GM18520 (cell line): ENCODE data around the gene SAMD13.

ENCODE experiments used
- ATAC-seq: cut with Tn5 transposase; IDR thresholded peaks from one replicate; pipeline ENCODE4 v1.9.1; 2021; ENCODE audit not compliant: unreplicated experiment

Gene SAMD13, protein sequence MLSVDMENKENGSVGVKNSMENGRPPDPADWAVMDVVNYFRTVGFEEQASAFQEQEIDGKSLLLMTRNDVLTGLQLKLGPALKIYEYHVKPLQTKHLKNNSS

DNA sequence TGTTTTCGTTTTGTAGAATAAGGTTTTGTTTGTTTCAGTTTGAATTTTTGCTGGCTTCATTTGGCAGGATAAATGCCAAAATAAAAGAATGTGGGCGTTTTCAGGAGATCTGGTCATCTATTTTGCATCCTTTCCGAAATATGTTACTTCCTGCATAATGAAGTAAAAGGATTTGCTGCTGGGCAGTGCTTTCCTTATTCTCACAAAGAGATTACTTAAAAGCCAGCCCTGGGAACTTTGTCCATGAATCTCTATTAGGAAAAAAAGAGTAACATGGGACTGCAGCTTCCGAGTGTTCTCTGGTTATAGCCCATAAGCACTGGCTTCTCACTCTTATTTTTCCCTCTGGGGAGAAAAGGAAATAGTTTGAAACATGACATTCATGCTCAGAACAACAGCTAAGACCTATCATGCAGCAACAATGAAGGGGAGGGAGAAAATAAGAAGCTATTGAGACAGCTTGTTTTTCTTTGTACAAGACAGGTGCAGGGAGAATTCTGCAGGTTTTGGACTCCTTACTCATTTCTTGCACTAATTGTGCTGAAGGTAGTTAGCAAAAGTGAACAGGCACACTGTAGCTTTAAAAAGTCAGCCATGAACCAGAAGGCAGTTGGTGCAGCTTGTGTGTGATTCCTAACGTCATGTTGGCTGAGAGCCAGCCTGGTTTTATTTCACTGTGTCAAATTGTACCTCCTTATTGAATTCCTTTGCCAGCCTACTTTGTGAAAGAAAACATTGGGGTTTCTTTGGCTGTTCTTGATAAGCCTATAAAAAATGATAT lies at the start of gene SAMD13:
TSS of gene SAMD13 (plus strand) at position 705 of the 781 bp plus-strand sequence. CDS start 1,527 bp downstream, outside the sequence.
- ATAC-seq = no peak

DNA sequence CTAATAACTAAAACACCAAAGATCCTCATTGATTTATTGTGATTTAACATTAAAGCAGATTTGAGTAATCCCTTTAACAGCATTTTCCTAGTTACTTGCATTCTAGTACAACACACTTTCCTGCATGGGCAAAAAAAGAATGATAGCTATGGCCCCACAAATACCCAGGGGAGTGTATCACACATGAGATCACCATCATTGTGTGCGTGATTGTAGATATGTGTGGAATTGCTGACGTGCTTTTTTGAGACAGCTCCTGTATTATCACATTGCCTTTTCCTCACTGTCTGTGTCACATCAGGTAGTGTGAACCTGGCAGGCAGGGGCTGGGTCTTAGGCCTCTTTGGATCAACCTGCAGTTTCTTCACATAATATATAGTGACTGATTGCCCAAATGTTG lies 48.5 kb upstream of the SAMD13 start:
- ATAC-seq = no peak

DNA sequence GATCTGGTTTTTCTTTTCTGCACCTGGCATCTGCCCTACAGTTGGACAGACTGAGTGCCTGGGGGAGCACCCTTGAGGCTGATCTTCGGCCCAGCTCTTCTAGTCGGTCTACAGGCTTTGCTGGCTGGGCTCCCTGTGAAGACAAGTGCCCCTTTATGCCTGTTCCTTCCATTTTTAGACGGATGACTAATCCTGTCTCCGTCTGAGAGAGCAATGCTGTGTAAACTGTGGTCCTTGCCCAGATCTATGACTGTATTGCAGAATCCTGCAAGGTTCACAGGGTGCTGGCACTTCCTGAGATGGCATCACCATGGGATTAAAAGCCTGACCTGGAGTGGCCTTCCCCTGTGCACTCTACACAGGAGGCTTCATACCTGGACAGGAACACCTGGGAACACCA lies 47.6 kb upstream of the SAMD13 start:
- no peak for ATAC-seq

DNA sequence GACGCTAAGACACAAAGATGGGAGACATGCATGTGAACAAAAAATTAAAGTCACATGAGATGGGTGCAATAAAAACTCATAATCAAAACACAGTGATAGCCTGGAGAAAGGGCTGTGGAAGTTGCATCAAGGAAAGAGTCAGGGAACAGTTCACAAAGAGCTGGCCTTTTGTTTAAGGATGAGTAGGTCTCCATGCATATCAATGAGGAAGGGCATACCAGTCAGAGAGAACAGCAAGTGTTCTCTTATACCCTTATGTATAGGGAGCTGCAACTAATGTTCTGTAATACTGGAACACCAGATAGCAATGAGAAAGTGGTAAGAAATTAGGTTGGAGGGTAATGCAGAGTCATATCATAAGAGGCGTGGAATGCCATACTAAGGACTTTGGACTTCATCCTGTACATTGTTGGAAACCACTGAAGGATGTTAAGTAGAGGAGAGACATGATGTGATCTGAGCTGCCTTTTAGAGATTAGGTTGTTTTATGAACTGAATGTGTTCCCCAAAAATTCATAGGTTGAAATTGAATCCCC lies 46.7 kb upstream of the SAMD13 start:
- no peak for ATAC-seq

DNA sequence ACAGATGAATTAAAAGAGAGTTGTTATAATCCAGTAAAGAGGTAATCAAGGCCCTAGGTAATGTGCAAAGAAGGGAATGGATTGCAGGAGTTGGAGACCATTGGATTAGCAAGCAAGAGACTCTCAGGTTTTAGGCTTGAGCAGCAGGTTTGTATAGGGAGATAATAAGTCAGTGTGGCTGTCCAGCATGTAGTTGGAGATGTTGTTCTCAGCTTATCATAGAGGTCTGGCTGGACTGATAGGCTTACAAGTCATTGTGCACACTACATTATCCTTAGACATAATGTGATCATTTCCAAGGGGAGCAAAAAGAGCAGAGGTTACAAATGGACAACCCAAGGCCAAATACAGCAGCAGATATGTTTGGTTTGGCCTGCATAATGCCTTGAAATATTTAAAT lies 45.9 kb upstream of the SAMD13 start:
- ATAC-seq = no peak

DNA sequence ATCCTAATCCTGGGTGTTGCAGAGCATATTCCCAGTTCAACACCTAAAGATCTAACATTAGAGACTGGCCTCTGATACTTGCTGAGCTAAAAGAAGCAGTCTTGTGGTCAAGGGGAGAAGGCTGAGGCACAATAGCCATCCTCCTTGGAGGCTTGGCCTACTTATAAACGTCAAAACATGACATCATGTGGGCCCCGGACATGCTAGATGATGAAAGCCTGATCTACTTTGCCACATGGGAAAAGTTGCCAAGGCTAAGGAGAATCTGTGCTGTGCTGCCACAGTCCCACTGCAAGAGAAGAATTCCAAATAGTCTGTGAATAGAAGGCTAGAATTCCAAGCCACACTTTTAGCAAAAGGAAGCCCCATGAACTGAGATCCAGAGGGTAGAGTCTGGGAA lies 43.9 kb upstream of the SAMD13 start:
- ATAC-seq = no peak

DNA sequence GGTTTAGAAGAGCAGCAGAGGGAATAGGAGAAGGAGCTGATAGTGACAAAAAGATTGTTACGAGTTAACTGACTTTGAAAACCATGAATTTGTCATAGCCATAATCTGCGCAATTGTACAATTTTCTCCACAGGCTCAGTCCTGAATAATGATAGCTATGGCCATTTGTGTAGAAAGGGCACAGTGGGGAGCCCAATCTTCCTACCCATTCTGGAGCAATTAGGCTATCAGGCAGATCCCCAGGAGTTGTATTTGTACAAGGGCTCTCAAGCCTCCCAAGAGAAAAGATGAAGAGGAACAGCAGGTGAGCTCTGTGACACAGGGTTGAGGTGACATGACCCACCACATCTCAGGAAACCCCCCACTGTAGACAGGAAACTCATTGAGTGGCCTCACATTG lies 42.1 kb upstream of the SAMD13 start:
- no peak for ATAC-seq

DNA sequence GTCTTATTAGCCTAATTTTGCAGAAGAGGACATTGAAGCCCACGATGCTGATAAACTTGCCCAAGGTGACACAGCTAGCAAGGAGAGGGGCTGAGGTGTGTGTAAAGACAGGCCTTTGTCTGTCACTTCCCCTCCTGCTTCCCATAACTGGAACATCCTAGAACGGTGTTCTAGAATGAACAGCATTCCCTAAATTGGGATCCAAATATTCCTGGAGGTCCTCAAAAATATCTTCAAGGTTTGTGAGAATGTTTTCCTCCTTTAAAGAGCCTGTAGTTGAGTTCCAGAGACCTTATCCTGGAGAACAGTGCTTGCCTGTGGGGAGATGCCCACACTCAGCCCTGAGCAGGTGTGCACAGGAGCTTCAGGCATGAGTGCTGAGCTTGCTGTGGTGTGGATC lies 41.5 kb upstream of the SAMD13 start:
- ATAC-seq = no peak

DNA sequence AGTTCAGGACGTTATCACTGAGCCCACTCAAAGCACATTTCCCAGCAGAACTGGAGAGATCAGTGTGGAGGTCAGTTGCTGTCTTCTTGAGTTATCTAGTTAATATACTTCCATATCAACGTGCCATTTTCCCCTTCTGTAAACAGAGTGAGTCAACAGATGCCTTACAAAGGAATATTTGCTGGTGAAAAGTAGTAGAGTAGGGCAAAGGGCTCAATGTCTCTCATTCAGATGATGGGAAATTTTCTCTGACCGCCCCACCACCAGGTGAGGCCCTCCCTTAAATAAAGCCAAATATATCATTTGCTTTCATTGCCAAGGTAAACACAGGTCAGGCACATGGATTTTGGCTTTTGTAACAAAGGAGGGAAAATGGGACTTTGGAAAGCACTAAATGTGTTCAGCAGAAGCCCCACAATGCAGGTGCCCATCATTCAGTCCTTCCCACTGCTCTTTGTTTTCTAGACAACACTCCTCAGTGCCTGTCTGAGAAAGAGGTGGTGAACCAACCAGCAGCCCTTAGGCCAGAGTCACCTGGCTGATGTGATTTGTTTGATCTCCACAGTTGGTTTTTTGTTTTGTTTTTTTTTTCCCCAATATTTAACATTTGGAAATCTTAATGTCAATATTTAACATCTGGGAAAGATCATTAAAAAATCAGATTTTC lies 40.5 kb upstream of the SAMD13 start:
- ATAC-seq = no peak

DNA sequence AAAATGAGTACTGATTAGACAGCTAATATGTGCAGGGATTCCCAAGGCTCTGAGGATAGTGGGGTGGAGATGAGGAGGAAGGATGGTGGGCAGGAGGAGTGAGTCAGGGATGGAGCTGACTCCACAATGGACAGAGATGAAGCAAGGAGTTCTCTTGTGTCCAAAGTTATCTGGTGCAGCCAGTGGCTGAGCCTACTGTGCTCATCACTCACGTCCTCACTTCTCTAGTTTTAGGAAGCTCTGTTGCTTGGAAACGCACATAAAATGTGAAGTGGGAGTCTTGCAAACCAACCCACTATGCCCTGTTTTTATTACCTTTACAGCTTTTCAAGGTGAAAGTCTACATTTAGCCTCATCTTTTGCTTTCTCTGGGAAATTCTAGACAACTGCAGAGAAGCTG lies 36.5 kb upstream of the SAMD13 start:
- ATAC-seq = no peak

DNA sequence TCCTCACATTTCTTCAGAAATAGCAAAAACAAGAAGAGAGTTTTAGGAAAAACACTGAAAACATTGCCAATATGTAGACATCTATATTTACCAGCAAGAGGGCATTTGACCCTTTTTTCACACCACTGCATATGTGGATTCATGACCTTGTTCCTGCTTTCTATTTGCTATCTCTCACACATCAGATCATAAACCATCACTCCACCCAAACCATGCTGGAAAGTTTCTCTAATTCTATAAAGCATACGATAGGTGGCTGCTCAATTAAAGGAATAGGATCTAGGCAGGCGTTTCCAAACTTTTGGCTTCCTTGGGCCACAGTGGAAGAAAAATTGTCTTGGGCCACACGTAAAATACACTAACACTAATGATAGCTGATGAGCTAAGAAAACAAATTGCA lies 35.6 kb upstream of the SAMD13 start:
- ATAC-seq = no peak

DNA sequence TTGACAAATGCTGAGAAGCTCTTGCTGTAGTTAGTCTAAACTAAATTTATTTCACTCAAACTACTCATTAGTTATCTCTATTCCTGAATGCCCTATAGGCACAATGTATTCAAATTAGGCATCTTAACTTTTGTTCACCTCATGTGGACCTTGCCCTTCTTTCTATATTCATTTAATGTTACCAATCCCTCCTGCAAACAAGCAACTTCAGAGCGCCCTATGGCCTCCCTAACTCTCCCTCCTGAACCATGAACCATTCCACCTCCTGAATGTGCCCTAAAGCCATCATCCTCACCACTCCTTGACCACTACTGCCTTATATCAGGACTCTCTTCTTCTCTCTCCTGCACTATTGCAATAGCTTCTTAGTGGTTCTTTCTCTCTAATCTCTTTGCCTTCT lies 34.8 kb upstream of the SAMD13 start:
- no peak for ATAC-seq

DNA sequence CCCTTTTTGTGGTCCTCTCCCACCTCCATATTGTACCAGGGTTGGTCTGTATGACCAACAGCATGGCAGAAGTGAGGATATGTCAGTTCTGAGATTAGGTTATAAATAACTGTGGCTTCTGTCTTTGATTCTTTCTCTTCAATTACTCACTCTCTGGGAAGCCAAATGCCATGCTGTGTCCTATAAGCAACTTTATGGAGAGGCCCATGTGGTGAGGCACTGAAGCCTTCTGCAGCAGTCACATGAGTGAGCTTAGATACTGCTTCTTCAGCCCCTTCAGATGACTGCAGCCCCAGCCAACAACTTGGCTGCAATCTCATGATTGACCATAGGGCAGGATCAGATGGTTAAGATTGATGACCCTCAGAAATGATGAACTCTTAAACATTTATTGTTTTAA lies 34.0 kb upstream of the SAMD13 start:
- no peak for ATAC-seq

DNA sequence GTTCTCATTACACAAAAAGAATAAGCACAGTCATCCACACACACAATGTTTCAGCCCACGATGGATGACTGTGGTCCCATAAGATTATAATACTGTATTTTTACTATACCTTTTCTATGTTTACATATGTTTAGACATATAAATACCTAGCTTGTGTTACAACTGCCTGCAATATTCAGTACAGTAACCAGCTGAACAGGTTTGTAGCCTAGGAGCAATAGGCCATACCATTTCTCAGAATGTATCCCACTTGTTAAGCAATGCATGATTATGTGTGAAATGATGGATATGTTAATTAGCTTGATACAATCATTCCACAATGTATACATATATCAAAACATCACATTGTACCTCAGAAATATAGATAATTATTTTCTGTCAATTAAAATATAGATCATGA lies 33.2 kb upstream of the SAMD13 start:
- no peak for ATAC-seq

DNA sequence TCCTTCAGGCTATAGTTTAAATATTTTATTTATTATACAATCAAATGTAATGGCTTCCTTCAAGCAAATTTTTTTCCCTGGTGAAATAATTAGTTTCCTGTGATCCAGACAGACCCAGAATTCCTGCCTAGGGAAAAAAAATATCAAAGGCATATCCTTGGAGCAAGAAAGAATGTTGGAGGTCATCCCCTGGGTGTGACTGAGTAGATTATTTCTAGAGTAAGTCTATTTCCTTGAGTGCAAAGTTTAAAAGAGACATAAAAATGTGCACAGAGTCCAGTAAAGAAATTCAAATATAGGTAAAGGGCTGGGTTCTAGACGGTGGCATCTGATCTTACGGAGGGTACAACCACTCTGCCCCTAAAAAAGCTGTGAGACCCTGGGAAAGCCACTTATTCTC lies 32.2 kb upstream of the SAMD13 start:
- ATAC-seq = no peak

DNA sequence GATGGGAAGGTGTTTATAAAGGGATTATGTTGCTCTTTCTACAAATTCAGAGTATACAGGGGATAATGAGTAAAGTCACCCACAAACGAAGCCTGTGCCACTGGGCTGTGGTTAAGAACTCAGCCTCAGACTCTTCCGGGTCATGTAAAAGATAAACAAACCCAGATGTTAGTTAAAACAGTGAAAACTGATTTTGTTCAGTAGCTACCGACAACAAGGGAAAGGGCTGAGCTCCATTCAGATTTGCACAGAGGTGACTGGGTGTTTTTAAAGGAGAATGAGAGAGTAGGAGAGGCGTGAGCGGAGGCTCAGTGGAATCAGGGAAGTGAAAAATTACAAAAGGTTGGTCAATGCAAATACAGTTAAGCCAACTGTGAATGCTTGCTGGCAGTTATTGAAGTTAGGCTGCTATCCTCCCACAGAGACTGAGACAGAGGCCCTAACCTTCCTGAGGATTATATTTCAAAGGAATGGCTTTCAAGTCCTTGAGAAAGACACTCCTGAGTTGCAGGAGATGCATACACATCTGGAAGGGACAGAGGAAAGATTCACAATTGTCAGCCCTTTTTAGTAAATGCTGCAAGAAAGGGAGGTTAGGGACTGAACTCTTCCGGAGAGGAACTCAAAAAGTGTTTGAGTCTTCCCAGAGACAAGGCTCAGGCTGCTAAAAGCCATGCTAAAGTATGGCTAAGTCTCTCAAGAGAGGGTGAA lies 29.9 kb upstream of the SAMD13 start:
- peak; percentile 94 for ATAC-seq

DNA sequence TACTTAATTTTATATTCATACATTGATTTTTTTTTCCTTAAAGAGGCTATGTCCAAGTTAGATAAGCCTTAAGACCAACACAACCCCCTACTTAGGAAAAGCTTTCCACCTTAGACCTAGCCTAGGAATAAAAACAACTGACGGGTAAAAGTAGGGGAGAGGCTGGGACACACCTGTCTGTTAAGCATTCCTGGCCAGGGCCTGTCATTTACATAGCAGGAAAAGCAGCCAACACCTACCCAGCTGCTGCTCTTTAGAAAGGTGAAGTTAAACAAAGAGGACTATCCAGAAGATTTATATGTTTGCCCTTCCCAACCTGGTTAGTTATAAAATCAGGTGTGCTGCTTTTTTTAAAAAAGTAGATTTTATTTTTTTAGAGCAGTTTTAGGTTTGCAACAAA lies 29.1 kb upstream of the SAMD13 start:
- ATAC-seq = no peak

DNA sequence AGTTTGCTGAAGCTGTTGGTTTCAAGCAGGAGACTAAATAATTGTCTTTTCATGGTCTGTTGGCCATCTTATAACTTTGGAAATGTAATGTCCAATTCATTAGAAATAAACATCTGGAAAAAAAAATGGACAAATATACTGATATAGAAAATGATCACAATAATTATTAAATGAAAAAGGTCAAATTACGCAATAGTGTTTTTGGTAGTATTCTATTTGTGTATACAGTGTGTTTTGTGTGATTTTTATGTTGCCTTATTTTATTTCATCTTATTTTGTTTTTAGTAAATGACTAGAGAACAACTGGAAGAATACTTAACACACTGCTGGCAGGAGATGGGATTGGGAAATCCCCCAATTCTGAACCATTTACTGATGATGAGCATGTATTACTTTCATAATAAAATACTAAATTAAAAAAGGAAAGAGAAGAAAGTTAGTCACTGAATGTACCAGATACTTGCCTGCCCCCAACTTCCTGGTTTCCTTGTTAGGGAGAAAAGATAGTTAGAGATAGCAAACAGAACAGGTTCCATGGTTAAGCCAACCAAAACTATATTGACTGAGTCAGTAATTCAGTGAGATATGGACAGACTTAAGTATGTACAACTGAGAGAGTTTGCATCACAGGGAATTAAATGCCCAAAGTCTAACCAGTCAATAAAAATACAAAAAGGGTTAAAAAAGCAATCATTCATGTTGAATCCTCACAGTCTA lies 24.0 kb upstream of the SAMD13 start:
- ATAC-seq = no peak

DNA sequence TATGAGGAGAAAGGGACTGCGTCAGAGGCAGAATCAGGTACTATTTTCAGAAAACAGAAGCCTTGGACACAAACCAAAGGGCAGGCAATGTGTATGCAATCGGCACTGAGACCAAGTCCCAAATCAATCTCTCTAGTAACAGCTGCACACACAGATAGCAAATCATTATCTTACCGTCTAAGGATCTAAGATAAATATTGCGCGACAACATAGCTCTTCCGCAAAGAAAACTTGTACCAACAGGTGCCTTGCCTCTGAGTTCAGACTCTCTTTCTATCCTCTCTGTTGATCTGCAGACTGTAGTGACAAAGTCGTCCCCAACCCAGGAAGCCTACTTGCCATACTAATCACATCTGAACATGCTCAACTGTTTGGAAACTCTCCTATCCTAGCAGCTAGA lies 22.6 kb upstream of the SAMD13 start:
- no peak for ATAC-seq

DNA sequence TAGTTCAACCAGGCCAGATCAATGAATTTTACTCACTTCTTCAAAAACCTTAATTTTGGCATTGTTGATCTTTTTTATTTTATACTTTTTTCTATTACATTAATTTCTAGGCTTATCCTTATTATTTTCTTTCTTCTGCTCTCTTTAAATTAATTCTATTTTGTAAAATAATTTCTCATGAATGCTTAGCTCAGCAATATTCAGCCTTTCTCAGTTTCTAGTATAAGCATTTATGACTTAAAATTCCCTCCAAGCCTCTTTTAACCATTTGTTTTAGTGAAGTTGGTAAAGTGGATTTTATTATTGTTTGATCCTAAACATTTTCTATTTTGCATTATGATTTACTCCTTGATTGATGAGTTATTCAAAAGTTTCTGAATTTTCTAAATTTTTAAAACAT lies 20.6 kb upstream of the SAMD13 start:
- no peak for ATAC-seq

DNA sequence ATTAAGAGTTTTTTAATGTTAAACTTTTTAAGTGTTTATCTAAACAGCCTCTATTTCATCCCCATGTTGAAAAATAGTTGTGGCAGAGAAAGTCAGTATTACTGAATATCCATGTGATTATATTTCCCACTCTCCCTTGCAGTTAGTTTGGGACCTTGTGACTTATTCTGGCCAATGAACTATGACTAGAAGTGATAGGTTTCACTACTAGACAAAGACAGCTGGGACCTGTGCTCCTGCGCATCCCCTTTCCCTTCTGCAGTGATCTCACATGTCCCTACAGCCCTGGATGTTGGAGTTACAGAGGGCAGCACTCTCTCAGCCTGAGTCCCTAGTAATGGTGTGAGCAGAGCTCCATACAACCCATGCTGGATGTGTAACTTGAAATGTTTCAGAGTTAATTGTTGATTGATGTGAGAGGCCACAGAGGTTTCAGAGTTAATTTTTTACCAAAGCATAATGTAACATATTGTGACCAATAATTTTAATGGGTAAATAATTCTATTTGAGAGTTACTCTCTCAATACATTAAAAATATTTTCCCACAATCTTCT lies 18.7 kb upstream of the SAMD13 start:
- ATAC-seq = no peak
